C4-2B (cell line): ENCODE data around the gene PARVB.

ENCODE experiments used
- H3K27ac ChIP-seq: fragments of 450-650 bp; 2 replicates; pipeline ENCODE4 v1.5.1; 2017
- CTCF ChIP-seq: fragments of 450-650 bp; conservative IDR thresholded peaks from 2 replicates; pipeline ENCODE4 v1.5.1; 2017; ENCODE audit warnings: mild to moderate bottlenecking
- ZFX ChIP-seq: fragments of 450-650 bp; IDR thresholded peaks from 2 replicates; pipeline ENCODE4 v1.6.1; 2017

The PARVB gene

DNA sequence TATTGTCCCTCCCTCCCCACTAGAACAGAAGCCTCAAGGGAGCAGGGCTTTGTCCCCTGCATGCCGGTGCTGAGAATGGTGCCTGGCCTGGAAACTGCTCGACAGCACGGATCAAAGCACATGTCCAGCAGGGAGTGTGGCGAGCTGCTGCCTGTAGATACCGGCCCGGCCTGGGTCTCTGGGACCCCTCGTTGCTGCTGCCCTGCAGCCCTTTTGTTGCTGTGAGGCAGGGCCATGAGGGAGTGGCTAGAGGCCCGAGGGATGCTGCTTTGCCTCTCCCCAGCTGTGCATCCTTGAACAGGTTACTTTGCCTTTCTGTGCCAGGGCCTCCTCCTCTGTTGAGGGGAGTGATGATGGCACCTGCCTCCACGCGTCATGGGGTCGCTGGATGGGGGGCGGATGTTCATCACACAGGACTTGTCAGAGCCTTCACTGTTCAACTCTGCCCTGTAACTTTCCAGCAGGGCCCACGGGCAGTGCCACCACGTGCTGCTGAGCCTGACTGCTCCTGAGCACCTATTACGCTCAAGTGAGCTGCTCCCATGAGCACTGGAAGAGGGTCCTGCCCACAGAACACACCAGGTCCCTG is 141.3 kb downstream of the PARVB start:
- no peak for TF ChIP-seq ZFX
- TF ChIP-seq CTCF, result no peak
- no peak overlapping the region for H3K27ac ChIP-seq

DNA sequence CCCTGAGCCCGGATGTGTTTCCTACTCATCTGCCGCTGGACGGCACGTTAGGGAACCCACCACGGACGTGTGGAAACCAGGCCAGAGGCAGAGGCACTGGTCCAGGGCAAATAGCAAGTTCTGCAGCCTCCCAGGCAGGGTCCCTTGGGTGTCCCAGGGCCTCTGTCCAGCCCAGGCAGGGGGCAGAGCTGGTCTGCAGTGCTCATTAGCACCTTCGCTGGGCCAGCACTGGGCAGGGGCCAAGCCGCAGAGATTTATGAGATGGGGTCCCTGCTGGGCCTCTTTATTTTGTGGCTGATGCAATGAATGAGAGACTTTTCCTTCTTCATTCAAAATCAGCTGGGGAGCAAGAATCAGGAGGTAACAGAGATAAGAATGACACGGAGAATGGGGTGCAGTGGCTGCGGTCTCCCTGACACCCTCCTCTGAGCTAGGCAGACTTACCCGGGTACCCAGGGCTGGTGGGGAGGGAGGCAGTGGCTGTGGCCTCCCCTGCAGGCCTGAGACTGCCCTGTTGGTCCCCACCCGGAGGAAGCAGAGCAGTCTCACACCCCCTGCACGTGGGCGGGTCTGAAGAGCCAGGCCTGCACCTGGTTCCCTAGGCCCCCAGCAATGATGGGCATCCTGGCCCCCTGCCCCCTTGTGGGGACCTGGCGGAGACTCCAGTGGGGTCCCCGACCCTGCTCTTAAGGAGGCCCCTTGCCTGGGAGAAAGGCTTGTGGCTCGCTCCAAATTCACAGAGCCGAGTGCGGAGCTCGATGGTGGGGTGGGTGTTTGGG is 142.6 kb downstream of the PARVB start:
- H3K27ac ChIP-seq, result no peak overlapping the region
- no peak for TF ChIP-seq CTCF
- no peak for TF ChIP-seq ZFX

DNA sequence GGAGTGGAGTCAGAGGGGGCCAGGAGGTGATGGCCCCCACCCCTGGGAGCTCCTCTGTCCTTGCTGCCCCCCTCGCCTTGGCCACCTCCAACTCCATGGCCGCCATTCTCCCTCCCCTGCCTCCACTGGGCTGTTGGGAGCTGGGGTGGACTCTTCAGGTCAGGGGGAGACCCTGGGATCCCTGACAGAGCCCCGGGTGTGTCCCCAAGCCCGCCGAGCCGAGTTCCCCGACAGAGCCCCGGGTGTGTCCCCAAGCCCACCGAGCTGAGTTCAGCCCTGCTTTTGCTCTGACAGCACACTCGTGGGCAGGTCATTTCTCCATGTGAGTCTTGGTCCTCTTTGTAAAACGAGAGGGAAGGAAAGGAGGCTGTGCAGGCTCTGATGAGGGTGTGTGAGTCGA is 143.4 kb downstream of the PARVB start:
- no peak for TF ChIP-seq ZFX
- TF ChIP-seq CTCF, result no peak
- H3K27ac ChIP-seq, result no peak overlapping the region

DNA sequence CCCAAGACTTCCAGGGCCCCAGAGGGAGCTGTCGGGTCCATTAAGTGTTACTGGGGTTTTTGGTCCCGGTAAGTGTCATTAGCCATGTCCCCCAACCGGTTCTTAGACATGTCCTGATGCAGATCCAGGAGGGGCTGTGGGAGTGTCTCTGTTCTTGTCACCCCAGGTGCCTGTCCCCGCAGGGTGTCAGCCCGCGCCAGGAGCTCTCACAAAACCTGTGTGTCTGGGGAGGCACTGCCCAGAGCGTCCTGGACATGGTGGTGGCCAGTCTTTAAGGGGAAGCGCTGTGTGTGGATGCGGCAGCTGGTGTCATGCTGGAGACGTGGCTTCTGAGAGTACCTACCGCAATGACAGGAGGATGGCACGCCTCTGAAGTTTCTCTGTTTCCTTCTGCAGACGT is 144.1 kb downstream of the PARVB start:
- no peak overlapping the region for H3K27ac ChIP-seq
- no peak for TF ChIP-seq CTCF
- no peak for TF ChIP-seq ZFX

DNA sequence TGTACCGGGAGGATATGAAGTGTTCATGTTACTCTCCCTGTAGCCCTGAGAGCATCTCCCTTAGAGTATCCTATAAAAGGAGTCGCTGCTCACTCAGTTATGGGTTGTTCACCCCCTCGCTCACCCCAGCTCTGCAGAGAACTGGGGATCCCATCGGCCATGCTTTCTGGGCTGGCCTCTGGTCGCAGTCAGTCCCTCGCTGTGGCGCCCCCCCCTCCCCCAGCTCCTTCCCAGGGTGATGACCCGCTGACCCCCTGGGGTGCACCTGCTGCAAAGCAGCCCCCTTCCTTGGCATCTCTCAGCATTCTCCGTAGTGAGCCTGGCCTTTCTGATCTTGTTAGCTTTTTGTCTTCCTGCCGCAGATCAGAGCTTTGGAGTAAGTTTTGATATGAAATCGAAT is 146.4 kb downstream of the PARVB start:
- TF ChIP-seq ZFX, result no peak
- no peak for TF ChIP-seq CTCF
- H3K27ac ChIP-seq, result no peak overlapping the region

GRCh38 chr22:44171561-44171960 is 147.5 kb downstream of the PARVB start:
- no peak for TF ChIP-seq ZFX
- no peak for TF ChIP-seq CTCF
- H3K27ac ChIP-seq, result no peak overlapping the region

DNA sequence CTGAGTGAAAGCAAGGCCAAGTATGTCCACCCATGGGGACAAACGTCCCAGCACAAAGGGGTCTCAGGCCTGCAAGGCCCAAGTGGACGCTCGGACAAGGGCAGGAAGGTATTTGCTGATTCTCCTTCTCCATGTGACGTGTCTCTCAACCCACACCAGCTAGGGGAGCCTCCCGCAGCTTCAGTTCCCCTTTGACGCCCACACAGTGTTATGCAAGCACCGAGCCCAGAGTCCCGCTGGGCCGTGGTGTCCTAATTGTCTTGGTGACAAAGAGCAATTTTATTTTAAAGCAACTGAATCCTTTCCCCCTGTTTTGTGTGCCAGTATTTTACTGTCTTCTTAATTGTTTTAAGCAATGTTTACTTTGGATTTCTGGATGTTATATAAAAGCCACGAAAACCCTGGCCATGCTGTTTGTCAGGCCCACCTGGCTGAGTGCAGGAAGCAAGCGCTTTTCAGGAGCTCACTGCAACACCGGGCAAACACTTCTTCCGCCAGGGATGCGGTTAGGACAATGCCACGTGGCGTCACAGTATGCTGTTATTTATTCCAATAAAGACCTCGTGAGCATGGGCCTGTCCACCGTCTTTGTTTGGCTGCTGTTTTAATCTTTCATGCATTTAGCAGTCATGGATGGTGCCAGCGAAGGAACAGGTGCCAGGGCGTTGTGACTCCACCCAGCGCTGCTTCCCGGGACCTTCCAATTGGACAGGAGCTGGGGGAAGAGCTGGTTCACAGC is 148.4 kb downstream of the PARVB start:
- no peak overlapping the region for H3K27ac ChIP-seq

More for the DNA sequence above, 148.4 kb downstream of the PARVB start:
- TF ChIP-seq ZFX, result no peak
- TF ChIP-seq CTCF, result no peak
